Daoy (cell line): ENCODE data around the gene OPRD1. TPM values are rescaled to one million over a fixed set of nuclear protein-coding genes. Genes with fewer than 3 reads are reported as not detected.
"Not testable (repeated sequence)": the region's sequence is repeated elsewhere in the genome, so short reads cannot be mapped to it uniquely, and the experiment has no call there.

Source experiments
- DNase-seq: peaks from one replicate; pipeline ENCODE4 v3.0.0-alpha.2; 2015; ENCODE audit warnings: low read depth
- total RNA-seq: library from RNA; depleted of rRNA; stranded (reverse); fragments of >200 nt; shearing (Covaris generic); gene quantifications from 2 replicates; pipeline ENCODE4 v1.2.3, GENCODE V29; 2014

The OPRD1 gene
- total RNA-seq, 1 experiment from 2014 or later: 0.34 TPM

- peak; percentile 45 for DNase-seq
These were observed 34.0 kb downstream of the OPRD1 start for GRCh38 chr1:28845786-28846543.

- not testable (repeated sequence) for DNase-seq
These were observed 35.2 kb downstream of the OPRD1 start for GRCh38 chr1:28847207-28847606.

- no peak for DNase-seq
These were observed 36.4 kb downstream of the OPRD1 start for GRCh38 chr1:28848416-28848815.

- DNase-seq: no peak
These were observed 41.2 kb downstream of the OPRD1 start for GRCh38 chr1:28853093-28853742.

DNA sequence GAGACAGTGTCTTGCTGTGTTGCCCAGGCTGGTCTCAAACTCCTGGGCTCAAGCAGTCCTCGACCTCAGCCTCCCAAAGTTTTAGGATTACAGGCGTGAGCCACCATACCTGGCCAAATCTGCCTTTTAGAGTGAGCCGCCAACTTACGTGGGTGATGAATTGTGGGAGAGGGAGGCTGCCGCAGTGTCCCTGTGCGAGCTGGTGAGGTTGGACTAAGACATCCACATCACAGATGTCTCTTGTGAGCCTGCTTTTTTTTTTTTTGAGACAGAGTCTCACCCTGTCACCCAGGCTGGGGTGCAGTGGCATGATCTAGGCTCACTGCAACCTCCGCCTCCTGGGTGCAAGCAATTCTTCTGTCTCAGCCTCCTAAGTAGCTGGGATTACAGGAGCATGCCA lies 42.4 kb downstream of the OPRD1 start:
- not testable (repeated sequence) for DNase-seq

GRCh38 chr1:28855046-28855445 lies 43.1 kb downstream of the OPRD1 start:
- no peak for DNase-seq

DNA sequence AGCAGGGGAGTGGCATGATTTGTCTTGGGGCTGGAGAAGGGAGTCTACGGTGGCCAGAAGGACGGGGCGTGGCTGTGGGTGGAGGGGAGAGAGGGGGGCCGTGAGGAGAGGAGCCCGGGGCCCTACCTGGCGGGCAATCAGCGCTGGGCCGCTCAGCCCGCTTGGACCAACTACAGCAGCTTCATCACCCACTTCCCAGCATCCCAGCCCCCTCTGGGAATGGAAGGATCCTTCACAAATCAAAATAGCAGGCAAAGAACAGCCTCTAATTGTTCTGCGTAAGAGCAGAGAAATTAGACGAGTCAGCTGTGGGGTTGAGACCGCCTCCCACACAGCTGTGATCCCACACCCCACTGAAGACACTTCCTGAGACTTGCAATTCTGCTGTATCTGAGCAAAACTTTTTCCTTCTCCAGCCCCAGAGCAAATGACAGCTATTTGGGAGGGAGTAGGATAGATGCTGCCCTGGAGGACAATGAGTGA lies 43.5 kb downstream of the OPRD1 start:
- no peak for DNase-seq

DNA sequence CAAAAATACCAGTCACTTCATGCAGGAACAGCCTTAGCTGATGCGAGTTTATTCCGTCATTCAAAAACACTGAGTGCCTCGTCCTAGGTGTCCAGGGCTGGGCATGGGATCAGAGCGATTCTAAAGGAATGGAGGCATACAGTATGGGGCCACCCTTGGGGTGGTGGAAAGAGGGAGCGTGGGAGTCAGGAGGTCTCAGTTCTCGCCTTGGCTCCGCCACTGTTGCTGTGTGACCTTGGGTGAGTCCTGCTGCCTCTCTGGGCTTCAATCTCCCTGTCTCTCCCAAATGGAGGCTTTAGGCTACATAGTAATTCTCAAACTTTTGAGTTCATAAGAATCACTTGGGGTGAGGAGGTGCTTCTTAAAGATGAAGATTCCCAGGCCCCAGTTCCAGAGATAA lies 44.0 kb downstream of the OPRD1 start:
- no peak for DNase-seq

GRCh38 chr1:28860332-28861073 lies 48.5 kb downstream of the OPRD1 start:
- peak; percentile 85 for DNase-seq

- no peak for DNase-seq
These were observed 50.8 kb downstream of the OPRD1 start for GRCh38 chr1:28862571-28863403.

- DNase-seq: no peak
These were observed 52.7 kb downstream of the OPRD1 start for GRCh38 chr1:28864695-28865094.

- DNase-seq: peak; percentile 48
These were observed 54.2 kb downstream of the OPRD1 start for GRCh38 chr1:28865997-28866650.

GRCh38 chr1:28867850-28868249 lies 55.9 kb downstream of the OPRD1 start:
- DNase-seq: no peak

DNA sequence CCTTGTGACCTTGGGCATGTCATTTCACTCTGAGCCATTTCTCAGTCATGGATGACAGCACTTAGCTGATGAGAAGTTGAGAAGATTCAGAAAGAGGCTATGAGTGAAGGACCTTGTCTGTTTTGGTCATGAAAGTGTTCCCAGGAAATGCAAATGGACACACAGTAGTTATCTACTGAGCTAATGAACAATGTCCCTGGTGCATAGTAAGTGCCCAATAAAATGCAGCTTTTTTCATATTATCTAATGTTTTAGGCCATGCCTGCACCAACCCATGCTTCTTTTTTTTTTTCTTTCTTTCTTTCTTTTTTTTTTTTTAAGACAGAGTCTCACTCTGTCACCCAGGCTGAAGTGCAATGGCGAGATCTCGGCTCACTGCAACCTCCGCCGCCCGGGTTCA lies 58.0 kb downstream of the OPRD1 start:
- no peak for DNase-seq

- no peak for DNase-seq
These were observed 59.8 kb downstream of the OPRD1 start for GRCh38 chr1:28871631-28872401.

DNA sequence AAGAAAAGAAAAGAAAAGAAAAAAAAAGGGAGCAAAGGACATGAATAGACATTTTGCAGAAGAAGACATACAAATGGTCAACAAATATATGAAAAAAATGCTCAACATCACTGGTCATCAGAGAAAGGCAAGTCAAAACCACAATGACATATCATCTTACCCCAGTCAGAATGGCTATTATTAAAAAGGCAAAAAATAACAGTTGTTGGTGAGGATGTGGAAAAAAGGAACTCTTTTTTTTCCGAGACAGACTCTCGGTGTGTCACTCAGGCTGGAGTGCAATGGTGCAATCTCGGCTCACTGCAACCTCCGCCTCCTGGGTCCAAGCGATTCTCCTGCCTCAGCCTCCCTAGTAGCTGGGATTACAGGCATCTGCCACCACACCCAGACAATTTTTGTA lies 63.2 kb downstream of the OPRD1 start:
- not testable (repeated sequence) for DNase-seq

DNA sequence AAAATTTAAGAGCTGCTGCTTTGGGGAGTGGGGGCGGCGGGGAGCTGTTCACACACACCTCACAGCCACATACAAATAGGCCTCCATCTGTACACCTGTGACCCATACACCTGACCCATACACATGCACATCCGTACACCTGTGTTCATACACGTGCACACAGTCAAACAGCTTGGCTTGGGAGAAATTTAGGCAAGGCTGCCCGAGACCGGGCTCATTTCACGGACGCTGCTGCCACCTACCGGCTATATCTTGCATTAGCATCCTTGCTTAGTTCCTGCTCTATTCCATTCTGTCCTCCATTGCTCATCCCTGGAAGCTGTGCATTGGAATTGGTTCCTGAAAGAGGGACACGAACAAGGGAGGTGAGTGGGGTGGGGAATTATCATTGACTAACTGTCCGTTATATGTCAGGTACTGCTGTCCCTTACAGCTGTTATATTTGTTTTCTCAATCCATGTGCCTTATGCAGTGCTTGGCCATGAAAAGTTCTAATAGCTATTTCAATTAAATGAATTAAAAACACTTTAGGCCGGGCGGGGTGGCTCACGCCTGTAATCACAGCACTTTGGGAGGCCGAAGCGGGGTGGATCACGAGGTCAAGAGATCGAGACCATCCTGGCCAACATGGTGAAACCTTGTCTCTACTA lies 65.3 kb downstream of the OPRD1 start:
- DNase-seq: peak; percentile 81

- DNase-seq: no peak
These were observed 66.8 kb downstream of the OPRD1 start for GRCh38 chr1:28878796-28879195.

GRCh38 chr1:28882009-28882628 lies 70.1 kb downstream of the OPRD1 start:
- DNase-seq: peak; percentile 93
